SH-SY5Y (cell line): ENCODE measurements around the gene VPS37C.

Experiments used
- GATA2 ChIP-seq: IDR thresholded peaks from 2 replicates; pipeline ENCODE4 v1.6.1; 2011; ENCODE audit warnings: mild to moderate bottlenecking, low read depth, low read length
- GATA3 ChIP-seq: IDR thresholded peaks from 2 replicates; pipeline ENCODE4 v1.6.1; 2011; ENCODE audit warnings: low read depth, mild to moderate bottlenecking, low read length, moderate library complexity

Gene VPS37C

DNA sequence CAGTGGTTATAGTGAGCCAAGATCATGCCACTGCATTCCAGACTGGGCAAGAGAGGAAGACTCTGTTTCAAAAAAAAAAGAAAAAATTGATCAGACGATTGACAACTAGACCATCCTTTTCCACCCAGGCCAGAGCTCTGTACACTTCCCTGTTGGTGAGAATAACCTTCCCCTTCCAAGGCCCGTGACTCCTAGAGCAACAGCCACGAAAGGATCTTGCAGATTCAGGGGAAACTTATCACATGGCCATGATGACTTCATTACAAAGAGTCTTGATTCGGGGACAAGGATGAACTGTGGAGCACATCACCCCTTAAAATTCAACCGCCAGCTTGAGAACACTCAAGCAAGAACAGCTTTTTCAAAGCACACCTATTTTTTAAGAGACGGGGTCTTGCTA lies 48.7 kb downstream of the VPS37C start:
- TF ChIP-seq GATA3 (no peak), GATA2 (no peak)

DNA sequence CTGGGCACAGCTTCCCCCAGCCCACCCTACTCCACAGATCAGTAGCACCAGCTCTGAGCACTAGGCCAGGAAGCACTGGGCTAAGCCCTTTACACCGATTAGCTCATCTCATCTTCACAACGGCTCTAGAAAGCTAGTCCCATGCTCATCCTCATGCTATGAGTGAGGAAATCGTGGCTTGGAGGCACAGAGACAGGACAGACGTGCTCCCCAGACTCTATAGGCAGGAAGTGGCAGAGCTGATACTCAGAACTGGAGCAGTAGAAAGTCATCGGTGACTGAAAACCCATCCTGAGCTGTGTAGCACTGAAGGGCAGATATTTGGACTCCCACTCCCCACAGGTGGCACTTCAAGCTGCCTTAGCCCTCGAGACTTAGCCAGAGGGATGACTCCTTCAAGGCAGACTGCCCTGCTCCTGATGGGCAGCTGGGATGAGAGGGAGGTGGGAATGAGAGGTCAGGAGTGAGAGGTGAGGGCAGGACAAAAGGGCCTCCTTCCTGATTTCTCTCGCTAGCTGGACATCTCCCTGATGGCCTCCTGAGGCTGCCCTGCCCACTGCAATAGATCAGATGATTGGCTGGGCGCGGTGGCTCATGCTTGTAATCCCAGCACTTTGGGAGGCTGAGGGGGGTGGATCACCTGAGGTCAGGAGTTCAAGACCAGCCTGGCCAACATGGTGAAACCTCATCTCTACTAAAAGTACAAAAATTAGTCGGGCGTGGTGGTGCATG lies 49.3 kb downstream of the VPS37C start:
- TF ChIP-seq GATA3 (no peak), GATA2 (no peak)

- no peak for TF ChIP-seq GATA3
- no peak for TF ChIP-seq GATA2
Observed at GRCh38 chr11:61111050-61111435, 50.2 kb downstream of the VPS37C start.

DNA sequence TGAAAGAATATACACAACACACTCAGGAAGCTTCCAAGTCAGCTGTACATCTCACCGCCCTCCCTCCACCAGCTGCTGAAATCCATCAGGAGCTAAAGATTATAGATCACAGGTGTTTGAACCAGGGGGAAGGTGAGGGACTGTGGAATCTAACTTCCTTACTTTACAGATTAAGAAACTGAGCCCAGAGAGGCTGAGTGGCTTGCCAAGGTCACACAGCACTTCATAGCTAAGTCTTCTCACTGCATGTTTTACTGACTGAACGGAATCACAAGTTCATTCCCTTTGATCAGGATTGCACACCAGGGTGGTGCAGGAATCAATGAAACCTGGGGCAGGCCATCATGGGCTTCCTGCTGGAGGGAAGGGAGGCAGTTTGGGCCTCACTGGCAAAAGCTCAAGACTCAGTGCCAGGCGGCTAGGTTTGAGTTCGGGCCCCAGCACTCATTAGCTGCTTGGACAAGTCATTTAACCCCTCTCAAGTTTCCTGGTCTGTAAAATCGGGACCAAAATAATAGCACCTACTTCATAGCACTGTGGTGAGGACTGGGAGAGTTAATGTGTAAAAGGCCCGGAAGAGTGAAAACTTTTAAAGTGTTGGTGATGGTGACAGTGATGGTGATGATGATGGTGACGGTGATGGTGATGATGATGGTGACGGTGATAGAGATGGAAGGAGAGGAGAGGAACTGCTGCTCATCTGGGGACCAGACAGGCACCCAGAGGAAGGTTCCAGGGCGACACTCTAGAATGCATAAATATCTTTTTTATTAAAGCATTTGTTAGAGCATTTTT lies 50.8 kb downstream of the VPS37C start:
- no peak for TF ChIP-seq GATA3
- TF ChIP-seq GATA2 = no peak

DNA sequence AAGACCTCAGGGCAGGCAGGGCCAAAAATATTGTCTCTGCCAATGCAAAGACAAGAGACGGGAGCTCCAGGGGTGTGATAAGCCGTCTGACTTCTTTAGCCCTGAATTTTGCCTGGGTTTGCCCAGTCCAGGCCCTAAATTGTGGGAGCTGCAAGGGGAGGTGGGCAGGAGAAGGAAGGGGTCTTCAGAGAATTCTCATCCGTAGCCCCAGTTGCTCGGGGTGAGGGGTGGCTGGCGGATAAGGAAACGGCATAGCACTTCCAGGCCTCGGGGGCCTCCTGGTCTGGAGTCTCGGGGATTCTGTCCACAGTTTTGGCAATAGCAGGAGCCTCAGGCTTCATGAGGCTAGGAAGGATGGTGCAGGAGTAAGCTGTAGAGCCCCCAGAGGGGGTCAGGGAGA lies 51.6 kb downstream of the VPS37C start:
- TF ChIP-seq GATA2 (no peak), GATA3 (no peak)

GRCh38 chr11:61108847-61109585 lies 52.2 kb downstream of the VPS37C start:
- no peak for TF ChIP-seq GATA2

DNA sequence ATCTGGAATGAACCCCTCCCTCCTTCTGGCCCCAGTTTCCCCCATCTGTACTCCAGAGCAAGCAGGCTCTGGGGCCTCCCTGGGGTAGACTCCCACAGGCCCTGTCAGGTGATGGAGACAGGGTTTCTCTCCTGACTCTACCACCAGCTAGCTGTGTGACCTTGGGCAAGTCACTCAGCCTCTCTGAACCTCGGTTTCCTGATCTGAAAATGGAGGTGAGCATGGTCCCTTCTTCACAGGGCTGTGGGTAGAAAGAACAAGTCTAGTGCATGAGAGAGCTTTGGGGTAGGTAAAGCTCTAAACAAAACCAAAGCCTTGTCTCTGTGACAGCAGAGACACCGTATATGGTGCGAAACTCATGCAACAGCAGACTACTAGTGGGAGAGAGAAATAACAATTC lies 53.3 kb downstream of the VPS37C start:
- TF ChIP-seq GATA2 = no peak
- no peak for TF ChIP-seq GATA3

- TF ChIP-seq GATA2 (no peak), GATA3 (no peak)
Observed at GRCh38 chr11:61106894-61107470, 54.2 kb downstream of the VPS37C start.

- no peak for TF ChIP-seq GATA2
- TF ChIP-seq GATA3 = no peak
Observed at GRCh38 chr11:61106296-61106695, 54.9 kb downstream of the VPS37C start.

- no peak for TF ChIP-seq GATA2
- TF ChIP-seq GATA3 = no peak
Observed at GRCh38 chr11:61104963-61105362, 56.3 kb downstream of the VPS37C start.

GRCh38 chr11:61103851-61104423 lies 57.3 kb downstream of the VPS37C start:
- TF ChIP-seq GATA3 = no peak
- no peak for TF ChIP-seq GATA2

DNA sequence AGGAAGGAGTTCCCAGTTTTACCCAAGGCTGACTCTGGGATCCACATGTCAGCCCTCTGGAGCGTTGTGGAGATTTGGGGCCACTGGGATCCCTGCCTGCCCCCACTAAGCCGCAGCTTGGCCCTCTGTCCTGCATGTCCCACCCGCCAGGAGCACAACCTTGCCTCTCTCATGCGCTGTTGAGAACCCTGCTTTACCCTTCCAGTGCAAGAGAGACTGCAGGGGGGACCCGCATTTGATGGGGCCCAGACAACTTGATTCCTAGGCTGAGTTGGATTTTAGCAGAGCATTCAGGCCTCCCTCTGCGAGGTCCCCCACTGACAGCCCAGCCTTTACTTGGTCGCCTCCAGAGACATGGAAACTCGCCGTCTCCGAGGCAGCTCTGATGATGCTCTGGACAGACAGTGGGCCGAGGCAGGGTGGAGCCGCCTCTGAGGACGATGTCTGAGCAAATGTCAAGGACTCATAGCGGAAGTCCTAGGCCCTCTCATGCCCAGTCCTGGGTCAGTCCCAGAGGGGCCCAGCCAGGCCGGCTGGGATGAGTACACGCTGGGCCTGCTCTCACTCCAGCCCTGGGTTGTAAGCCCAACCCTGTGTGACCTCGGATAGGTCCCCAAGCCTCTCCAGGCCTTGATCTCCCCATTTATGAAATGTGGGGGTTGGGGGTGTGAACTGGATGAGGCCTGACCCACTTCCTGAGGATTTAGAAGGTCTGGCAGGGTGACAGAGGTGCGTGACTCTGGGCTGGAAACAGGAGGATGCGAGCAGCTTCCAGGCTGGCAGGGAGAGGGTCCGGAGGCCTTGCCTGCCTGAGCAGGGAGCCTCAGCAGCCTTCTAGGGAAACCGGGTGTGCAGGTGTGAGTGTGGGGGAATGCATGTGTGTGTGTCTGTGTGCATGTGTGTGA lies 58.3 kb downstream of the VPS37C start:
- TF ChIP-seq GATA2 (no peak), GATA3 (no peak)

- TF ChIP-seq GATA2 (no peak), GATA3 (no peak)
Observed at GRCh38 chr11:61098778-61099177, 62.4 kb downstream of the VPS37C start.
